Measurements from ENCODE around the gene NADK.
"Not testable (repeated sequence)": the region's sequence is repeated elsewhere in the genome, so short reads cannot be mapped to it uniquely, and the experiment has no call there.

NADK gene

DNA sequence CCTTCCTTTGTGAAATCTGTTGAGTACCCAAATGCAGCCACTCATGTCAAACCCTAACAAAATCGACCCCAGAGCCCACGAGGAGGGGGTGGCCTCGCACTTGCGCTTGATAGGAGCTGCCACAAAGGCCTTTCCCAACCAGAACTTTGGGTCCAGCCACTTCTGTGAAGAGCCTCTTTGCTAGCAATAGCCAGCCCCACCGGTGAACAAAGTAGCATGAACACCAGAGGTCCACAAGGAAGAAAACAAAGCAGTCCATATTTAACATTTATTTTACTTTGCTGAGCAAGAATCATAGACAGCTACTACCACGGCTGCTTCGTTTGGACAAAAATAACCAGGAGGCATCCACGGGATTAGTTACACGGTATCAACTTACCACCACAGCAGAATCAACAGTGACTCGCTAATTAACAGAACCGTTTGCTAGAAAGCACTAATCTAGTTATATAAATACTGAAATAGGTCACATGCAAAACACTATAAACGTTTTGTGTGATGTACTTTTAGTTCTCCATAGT is 51.1 kb downstream of the NADK start:
- in situ Hi-C loops (cut with MboI; ENCODE audit: low sequenced_read_pairs, unreplicated experiment); DNase-seq (ENCODE audit: low spot score): not testable (repeated sequence)

DNA sequence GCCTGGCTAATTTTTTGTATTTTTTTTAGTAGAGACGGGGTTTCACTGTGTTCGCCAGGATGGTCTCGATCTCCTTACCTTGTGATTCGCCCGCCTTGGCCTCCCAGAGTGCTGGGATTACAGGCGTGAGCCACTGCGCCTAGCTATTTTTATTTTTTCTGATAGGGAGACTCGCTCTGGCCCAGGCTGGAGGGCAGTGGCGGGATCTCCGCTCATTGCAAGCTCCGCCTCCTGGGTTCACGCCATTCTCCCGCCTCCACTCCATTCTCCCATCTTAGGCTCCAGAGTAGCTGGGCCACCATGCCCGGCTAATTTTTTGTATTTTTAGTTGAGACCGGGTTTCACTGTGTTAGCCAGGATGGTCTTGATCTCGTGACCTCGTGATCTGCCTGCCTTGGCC is 52.2 kb downstream of the NADK start:
- in situ Hi-C loops (cut with MboI; ENCODE audit: low sequenced_read_pairs, unreplicated experiment); DNase-seq (ENCODE audit: low spot score): not testable (repeated sequence)

GRCh38 chr1:1724035-1724864 is 54.0 kb downstream of the NADK start, which contains the start of gene CDK11A:
CDK11A (minus strand) TSS chr1:1724357; CDS start chr1:1722818, 1,539 bp downstream.
- in situ Hi-C loops (cut with MboI; ENCODE audit: low sequenced_read_pairs, unreplicated experiment) = not testable (repeated sequence)
- peak; percentile 95 for DNase-seq (ENCODE audit: low spot score)

- DNase-seq (ENCODE audit: low spot score) = no peak
- TF ChIP-seq, protein P1, sequence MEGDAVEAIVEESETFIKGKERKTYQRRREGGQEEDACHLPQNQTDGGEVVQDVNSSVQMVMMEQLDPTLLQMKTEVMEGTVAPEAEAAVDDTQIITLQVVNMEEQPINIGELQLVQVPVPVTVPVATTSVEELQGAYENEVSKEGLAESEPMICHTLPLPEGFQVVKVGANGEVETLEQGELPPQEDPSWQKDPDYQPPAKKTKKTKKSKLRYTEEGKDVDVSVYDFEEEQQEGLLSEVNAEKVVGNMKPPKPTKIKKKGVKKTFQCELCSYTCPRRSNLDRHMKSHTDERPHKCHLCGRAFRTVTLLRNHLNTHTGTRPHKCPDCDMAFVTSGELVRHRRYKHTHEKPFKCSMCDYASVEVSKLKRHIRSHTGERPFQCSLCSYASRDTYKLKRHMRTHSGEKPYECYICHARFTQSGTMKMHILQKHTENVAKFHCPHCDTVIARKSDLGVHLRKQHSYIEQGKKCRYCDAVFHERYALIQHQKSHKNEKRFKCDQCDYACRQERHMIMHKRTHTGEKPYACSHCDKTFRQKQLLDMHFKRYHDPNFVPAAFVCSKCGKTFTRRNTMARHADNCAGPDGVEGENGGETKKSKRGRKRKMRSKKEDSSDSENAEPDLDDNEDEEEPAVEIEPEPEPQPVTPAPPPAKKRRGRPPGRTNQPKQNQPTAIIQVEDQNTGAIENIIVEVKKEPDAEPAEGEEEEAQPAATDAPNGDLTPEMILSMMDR (IDR thresholded peaks at IDR 0.05; ENCODE audit: borderline replicate concordance, control extremely low read depth, extremely low read depth, insufficient read depth, missing control alignments) = no peak
- in situ Hi-C loops (cut with MboI; ENCODE audit: low sequenced_read_pairs, unreplicated experiment) = no loop called here
Observed at GRCh38 chr1:1721201-1721600, 57.1 kb downstream of the NADK start.

DNA sequence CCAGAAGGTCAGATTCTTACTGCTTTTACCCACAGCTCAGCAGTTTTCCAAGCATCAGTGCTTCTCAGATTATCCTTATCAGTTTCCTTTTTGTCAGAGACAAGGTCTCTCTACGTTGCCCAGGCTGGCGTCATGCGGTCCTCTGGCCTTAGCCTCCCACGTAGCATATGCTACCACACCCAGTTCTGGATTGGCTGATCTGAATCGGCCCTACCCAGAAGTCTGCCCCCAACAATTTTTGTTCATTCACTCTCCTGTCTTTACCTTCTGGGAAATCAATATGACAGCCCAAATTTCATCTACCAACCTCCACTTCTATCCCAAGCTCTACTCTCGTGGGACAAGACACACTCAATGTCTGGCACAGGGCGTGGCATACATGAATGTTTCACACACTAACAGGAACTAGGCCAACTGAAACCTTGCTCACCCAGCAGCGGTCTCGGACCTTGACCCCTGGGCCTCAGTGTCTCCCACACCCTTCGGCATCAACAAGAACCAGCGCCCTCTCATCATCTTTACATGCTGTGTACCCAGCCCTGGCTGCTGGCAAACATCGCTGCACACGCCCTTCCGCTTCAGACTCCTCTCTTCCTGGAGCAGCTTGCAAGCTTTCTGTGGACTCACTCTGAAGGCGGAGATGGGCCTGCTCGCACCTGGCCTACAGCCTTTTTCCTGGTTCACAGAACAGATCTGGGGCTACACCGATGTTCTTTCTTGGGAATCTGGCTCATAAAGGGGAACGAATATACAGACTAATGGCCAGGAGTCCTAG is 63.0 kb downstream of the NADK start:
- DNase-seq (ENCODE audit: low spot score); in situ Hi-C loops (cut with MboI; ENCODE audit: low sequenced_read_pairs, unreplicated experiment): not testable (repeated sequence)

DNA sequence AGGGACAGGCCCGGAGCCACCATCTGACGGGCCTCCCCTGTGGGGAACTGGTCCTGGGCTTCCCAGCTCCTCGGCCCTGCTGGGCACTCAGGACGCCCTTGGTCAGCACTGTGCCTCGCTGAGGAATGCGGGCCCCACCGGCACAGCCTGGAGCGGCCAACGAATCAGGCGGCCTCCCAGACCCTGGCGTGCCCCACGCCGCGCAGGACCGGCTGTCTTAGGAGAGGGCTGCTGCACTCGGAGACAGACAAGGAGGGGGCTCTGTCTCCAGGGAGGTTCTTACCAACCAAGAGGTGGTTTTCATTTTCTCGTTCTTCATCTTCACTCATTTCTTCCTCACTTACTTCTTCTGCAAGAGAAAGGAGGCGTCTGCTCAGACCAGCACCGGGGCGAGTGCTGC is 70.4 kb downstream of the NADK start:
- DNase-seq (ENCODE audit: low spot score); in situ Hi-C loops (cut with MboI; ENCODE audit: low sequenced_read_pairs, unreplicated experiment): not testable (repeated sequence)

DNA sequence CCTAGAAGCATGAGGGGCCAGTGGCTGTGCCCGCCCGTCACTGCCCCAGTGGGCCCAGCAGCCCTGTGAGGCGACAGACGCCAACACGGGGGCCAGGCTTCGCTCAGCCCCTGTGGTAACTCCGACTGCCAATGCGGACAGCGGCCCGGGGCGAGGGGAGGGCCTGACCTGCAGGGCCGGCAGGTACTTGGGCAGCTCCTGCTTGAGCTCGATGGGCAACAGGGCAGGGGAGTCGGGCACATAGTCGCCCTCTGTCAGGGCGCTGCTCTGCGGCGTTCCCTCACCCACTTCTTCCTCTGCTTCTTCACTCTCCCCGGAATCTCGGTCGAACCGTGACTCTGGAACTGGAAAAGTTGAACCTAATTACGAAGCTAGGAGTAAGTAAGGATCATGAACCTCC is 71.0 kb downstream of the NADK start:
- DNase-seq (ENCODE audit: low spot score) = not testable (repeated sequence)

GRCh38 chr1:1705623-1706022 is 72.6 kb downstream of the NADK start:
- in situ Hi-C loops (cut with MboI; ENCODE audit: low sequenced_read_pairs, unreplicated experiment) = not testable (repeated sequence)

More for the DNA sequence above, 71.0 kb downstream of the NADK start:
- in situ Hi-C loops (cut with MboI; ENCODE audit: low sequenced_read_pairs, unreplicated experiment) = not testable (repeated sequence)

GRCh38 chr1:1704284-1704957 is 73.8 kb downstream of the NADK start:
- DNase-seq (ENCODE audit: low spot score); in situ Hi-C loops (cut with MboI; ENCODE audit: low sequenced_read_pairs, unreplicated experiment): not testable (repeated sequence)

More at GRCh38 chr1:1705623-1706022, 72.6 kb downstream of the NADK start:
- DNase-seq (ENCODE audit: low spot score) = not testable (repeated sequence)

GRCh38 chr1:1703796-1704195 is 74.5 kb downstream of the NADK start:
- TF ChIP-seq, protein P1 (IDR thresholded peaks at IDR 0.05; ENCODE audit: borderline replicate concordance, control extremely low read depth, extremely low read depth, insufficient read depth, missing control alignments) = no peak
- DNase-seq (ENCODE audit: low spot score) = no peak
- in situ Hi-C loops (cut with MboI; ENCODE audit: low sequenced_read_pairs, unreplicated experiment) = no loop called here

GRCh38 chr1:1702506-1702905 is 75.8 kb downstream of the NADK start:
- DNase-seq (ENCODE audit: low spot score); in situ Hi-C loops (cut with MboI; ENCODE audit: low sequenced_read_pairs, unreplicated experiment): not testable (repeated sequence)
